ENCODE measurements around the gene FOXP2. TPM values are rescaled to one million over a fixed set of nuclear protein-coding genes. Genes with fewer than 3 reads are reported as not detected.
A peak's percentile ranks its signal among the peaks of the same experiment; 100 is the strongest.

Gene FOXP2
- polyA plus RNA-seq, 2 of the 4 experiments (the other 2 are of a cell fraction): 0.05 TPM; not detected in 1

DNA sequence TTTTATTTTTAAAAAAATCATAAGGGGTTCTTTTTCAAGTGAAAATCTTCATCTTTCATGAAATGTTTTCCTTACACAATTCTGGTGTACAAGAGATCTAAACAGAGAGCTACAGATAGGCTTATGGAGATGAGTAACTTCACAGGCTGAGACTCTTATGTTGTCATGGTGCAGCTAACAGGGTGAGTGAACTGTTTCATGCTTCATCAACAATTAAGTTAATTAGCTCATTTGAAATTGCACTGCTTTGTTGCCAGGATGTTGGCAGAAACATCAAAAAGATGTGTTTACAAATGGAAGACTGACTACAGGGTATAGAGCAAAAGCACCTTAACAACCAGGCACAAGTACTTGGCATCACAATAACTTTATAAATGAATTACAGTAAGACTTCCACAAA lies 230.8 kb downstream of the FOXP2 start:
- DNase-seq (ENCODE audit: low read depth in 1 of 2, low spot score in 1 of 2) (no peak), ATAC-seq (no peak), FAIRE-seq (no peak)
- Histone ChIP-seq H3K4me1 (no peaks in the 10 kb centered on the region), H3K4me3 (no peak overlapping the region), H3K9me3 (no peaks in the 10 kb centered on the region), H3K27ac (no peak overlapping the region), H3K4me2 (no peak overlapping the region)
- ChIA-PET CTCF (interaction anchor here (0.6 kb wide), 1 partner anchor 86 kb away, joined by 3 read pairs; no protein-coding TSS in a partner anchor), POLR2A (no interaction called here)
- no peak for TF ChIP-seq NPAS2 (CRISPR knock-in tag; IDR thresholded peaks at IDR 0.05; ENCODE audit: borderline replicate concordance)
- no peak for TF ChIP-seq SMC3 (IDR thresholded peaks at IDR 0.05)
- TF ChIP-seq POLR2A (IDR thresholded peaks at IDR 0.05; ENCODE audit: low read length): no peak
- TF ChIP-seq CEBPB (IDR thresholded peaks at IDR 0.05): no peak
- TF ChIP-seq, protein P1, sequence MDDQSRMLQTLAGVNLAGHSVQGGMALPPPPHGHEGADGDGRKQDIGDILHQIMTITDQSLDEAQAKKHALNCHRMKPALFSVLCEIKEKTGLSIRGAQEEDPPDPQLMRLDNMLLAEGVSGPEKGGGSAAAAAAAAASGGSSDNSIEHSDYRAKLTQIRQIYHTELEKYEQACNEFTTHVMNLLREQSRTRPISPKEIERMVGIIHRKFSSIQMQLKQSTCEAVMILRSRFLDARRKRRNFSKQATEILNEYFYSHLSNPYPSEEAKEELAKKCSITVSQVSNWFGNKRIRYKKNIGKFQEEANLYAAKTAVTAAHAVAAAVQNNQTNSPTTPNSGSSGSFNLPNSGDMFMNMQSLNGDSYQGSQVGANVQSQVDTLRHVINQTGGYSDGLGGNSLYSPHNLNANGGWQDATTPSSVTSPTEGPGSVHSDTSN (IDR thresholded peaks at IDR 0.05): no peak
- no peak for TF ChIP-seq CBX8 (IDR thresholded peaks at IDR 0.05)
- no peak for TF ChIP-seq PHF8 (IDR thresholded peaks at IDR 0.05; ENCODE audit: borderline replicate concordance, low read depth)
- TF ChIP-seq FOXS1 (CRISPR knock-in tag; IDR thresholded peaks at IDR 0.05): no peak
- TF ChIP-seq EHF (CRISPR knock-in tag; IDR thresholded peaks at IDR 0.05): no peak
- no peak for TF ChIP-seq GATA3 (IDR thresholded peaks at IDR 0.05; ENCODE audit: borderline replicate concordance)
- TF ChIP-seq, protein P2, sequence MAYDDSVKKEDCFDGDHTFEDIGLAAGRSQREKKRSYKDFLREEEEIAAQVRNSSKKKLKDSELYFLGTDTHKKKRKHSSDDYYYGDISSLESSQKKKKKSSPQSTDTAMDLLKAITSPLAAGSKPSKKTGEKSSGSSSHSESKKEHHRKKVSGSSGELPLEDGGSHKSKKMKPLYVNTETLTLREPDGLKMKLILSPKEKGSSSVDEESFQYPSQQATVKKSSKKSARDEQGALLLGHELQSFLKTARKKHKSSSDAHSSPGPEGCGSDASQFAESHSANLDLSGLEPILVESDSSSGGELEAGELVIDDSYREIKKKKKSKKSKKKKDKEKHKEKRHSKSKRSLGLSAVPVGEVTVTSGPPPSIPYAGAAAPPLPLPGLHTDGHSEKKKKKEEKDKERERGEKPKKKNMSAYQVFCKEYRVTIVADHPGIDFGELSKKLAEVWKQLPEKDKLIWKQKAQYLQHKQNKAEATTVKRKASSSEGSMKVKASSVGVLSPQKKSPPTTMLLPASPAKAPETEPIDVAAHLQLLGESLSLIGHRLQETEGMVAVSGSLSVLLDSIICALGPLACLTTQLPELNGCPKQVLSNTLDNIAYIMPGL (CRISPR knock-in tag; IDR thresholded peaks at IDR 0.05; ENCODE audit: borderline replicate concordance): no peak
- no peak for TF ChIP-seq BHLHE40 (IDR thresholded peaks at IDR 0.05; ENCODE audit: low read depth, low read length)
- TF ChIP-seq, protein P3, sequence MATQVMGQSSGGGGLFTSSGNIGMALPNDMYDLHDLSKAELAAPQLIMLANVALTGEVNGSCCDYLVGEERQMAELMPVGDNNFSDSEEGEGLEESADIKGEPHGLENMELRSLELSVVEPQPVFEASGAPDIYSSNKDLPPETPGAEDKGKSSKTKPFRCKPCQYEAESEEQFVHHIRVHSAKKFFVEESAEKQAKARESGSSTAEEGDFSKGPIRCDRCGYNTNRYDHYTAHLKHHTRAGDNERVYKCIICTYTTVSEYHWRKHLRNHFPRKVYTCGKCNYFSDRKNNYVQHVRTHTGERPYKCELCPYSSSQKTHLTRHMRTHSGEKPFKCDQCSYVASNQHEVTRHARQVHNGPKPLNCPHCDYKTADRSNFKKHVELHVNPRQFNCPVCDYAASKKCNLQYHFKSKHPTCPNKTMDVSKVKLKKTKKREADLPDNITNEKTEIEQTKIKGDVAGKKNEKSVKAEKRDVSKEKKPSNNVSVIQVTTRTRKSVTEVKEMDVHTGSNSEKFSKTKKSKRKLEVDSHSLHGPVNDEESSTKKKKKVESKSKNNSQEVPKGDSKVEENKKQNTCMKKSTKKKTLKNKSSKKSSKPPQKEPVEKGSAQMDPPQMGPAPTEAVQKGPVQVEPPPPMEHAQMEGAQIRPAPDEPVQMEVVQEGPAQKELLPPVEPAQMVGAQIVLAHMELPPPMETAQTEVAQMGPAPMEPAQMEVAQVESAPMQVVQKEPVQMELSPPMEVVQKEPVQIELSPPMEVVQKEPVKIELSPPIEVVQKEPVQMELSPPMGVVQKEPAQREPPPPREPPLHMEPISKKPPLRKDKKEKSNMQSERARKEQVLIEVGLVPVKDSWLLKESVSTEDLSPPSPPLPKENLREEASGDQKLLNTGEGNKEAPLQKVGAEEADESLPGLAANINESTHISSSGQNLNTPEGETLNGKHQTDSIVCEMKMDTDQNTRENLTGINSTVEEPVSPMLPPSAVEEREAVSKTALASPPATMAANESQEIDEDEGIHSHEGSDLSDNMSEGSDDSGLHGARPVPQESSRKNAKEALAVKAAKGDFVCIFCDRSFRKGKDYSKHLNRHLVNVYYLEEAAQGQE (IDR thresholded peaks at IDR 0.05): no peak
- TF ChIP-seq NR3C1 (IDR thresholded peaks at IDR 0.05): no peak
- TF ChIP-seq, protein P4, sequence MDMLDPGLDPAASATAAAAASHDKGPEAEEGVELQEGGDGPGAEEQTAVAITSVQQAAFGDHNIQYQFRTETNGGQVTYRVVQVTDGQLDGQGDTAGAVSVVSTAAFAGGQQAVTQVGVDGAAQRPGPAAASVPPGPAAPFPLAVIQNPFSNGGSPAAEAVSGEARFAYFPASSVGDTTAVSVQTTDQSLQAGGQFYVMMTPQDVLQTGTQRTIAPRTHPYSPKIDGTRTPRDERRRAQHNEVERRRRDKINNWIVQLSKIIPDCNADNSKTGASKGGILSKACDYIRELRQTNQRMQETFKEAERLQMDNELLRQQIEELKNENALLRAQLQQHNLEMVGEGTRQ (IDR thresholded peaks at IDR 0.05): no peak
- no peak for TF ChIP-seq POLR2AphosphoS2 (conservative IDR thresholded peaks at IDR 0.05; ENCODE audit: low read length)

DNA sequence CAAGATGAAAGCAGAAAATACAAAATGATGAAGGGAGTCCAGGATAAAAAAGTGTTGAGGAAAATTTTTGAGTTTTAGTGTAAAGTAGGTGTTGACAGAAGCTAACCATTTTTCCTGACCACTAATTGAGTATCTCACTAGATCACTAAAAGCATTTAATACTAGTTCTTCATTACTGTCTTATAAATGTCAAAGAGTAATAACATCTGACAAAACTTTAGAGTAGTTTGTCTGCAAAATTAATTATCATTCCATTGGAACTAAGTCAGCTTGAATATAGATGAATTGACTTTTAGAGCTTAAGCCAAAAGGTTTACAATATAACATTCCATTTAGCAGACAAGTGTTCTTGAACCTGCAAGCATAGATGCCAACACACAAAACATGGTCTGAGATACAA lies 232.9 kb downstream of the FOXP2 start:
- TF ChIP-seq KDM5A (IDR thresholded peaks at IDR 0.05) (no peak), CBX8 (IDR thresholded peaks at IDR 0.05) (no peak), FOXS1 (CRISPR knock-in tag; IDR thresholded peaks at IDR 0.05) (no peak), EHF (CRISPR knock-in tag; IDR thresholded peaks at IDR 0.05) (no peak), CBX2 (IDR thresholded peaks at IDR 0.05; ENCODE audit: borderline replicate concordance, low read depth) (no peak), RNF2 (IDR thresholded peaks at IDR 0.05; ENCODE audit: borderline replicate concordance, low read depth) (no peak), MYC (IDR thresholded peaks at IDR 0.05; ENCODE audit: borderline replicate concordance, low read length) (no peak), TP53 (CRISPR knock-in tag; IDR thresholded peaks at IDR 0.05) (no peak), ZNF302 (CRISPR knock-in tag; IDR thresholded peaks at IDR 0.05) (no peak)
- TF ChIP-seq, protein P5, sequence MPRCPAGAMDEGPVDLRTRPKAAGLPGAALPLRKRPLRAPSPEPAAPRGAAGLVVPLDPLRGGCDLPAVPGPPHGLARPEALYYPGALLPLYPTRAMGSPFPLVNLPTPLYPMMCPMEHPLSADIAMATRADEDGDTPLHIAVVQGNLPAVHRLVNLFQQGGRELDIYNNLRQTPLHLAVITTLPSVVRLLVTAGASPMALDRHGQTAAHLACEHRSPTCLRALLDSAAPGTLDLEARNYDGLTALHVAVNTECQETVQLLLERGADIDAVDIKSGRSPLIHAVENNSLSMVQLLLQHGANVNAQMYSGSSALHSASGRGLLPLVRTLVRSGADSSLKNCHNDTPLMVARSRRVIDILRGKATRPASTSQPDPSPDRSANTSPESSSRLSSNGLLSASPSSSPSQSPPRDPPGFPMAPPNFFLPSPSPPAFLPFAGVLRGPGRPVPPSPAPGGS (IDR thresholded peaks at IDR 0.05): no peak
- TF ChIP-seq, protein P6, sequence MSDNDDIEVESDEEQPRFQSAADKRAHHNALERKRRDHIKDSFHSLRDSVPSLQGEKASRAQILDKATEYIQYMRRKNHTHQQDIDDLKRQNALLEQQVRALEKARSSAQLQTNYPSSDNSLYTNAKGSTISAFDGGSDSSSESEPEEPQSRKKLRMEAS (IDR thresholded peaks at IDR 0.05): no peak
- H3K4me2 ChIP-seq: no peak overlapping the region
- H3K4me3 ChIP-seq: no peak overlapping the region
- ChIA-PET CTCF (no interaction called here), POLR2A (no interaction called here)
- DNase-seq (ENCODE audit: low read depth in 1 of 2, low spot score in 1 of 2) (no peak), FAIRE-seq (peak; percentile 23), ATAC-seq (no peak)
- H3K27ac ChIP-seq: no peak overlapping the region
- H3K4me1 ChIP-seq: no peaks in the 10 kb centered on the region
- H3K9me3 ChIP-seq: no peaks in the 10 kb centered on the region
